ENCODE measurements around the gene RSPO3.
"Not testable (repeated sequence)": the region's sequence is repeated elsewhere in the genome, so short reads cannot be mapped to it uniquely, and the experiment has no call there.

Gene RSPO3

GRCh38 chr6:127225497-127225896 is 107.0 kb downstream of the RSPO3 start:
- Histone ChIP-seq H3K27me3 (ENCODE audit: insufficient read depth, low read length) (no peaks in the 10 kb centered on the region), H3K27ac (ENCODE audit: low read depth, low read length) (no peak overlapping the region), H3K4me3 (ENCODE audit: low read length) (no peak overlapping the region), H3K4me1 (ENCODE audit: insufficient read depth, low read length) (no peaks in the 10 kb centered on the region), H3K9ac (ENCODE audit: low read depth, low read length) (no peak overlapping the region), H3K36me3 (ENCODE audit: insufficient read depth, low read length) (no peaks in the 10 kb centered on the region), H3K9me3 (ENCODE audit: insufficient read depth, low read depth, low read length) (peaks cover 3% of the 10 kb centered on the region; the same call in 1 of the 2 replicates)
- 100% methylated on average over 1 of the region's 1 CpG for WGBS

- H3K4me1 ChIP-seq (ENCODE audit: insufficient read depth, low read length); H3K9me3 ChIP-seq (ENCODE audit: insufficient read depth, low read depth, low read length); H3K9ac ChIP-seq (ENCODE audit: low read depth, low read length); H3K27me3 ChIP-seq (ENCODE audit: insufficient read depth, low read length); H3K36me3 ChIP-seq (ENCODE audit: insufficient read depth, low read length); H3K27ac ChIP-seq (ENCODE audit: low read depth, low read length); H3K4me3 ChIP-seq (ENCODE audit: low read length): not testable (repeated sequence)
- 64% methylated on average over 3 of the region's 3 CpGs for WGBS
Measured at GRCh38 chr6:127233819-127234218, 115.3 kb downstream of the RSPO3 start.

DNA sequence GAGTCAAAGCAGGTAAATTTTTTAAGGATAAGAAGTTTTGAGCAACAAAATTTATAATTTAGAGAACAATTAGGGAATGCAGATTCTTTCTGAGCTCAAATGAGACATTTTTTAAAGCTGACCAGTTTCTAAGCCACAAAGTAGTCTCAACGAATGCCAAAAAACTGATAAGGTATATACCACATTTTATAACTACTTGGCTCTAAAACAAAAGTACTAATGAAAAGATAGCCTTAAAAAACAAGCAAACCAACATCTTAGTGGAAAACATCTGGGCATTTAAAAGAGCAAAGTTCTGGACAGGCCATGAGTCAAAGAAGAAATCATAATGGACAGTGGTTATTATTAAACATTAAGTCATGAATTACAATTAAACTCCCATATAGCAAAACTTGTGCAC is 125.0 kb downstream of the RSPO3 start:
- Histone ChIP-seq H3K27me3 (ENCODE audit: insufficient read depth, low read length) (no peaks in the 10 kb centered on the region), H3K4me3 (ENCODE audit: low read length) (no peak overlapping the region), H3K9me3 (ENCODE audit: insufficient read depth, low read depth, low read length) (no peaks in the 10 kb centered on the region), H3K4me1 (ENCODE audit: insufficient read depth, low read length) (no peaks in the 10 kb centered on the region), H3K9ac (ENCODE audit: low read depth, low read length) (no peak overlapping the region), H3K36me3 (ENCODE audit: insufficient read depth, low read length) (no peaks in the 10 kb centered on the region), H3K27ac (ENCODE audit: low read depth, low read length) (no peak overlapping the region)
- 100% methylated on average over 1 of the region's 1 CpG for WGBS

Data from HUES64 (cell line).